Keratinocyte (primary cell): Measurements from ENCODE around the gene RGL4. TPM values are rescaled to one million over a fixed set of nuclear protein-coding genes. Genes with fewer than 3 reads are reported as not detected.

Experiments used
- DNase-seq: peaks from one replicate; pipeline ENCODE4 v3.0.0-alpha.2; 2011; ENCODE audit warnings: low read depth, missing footprints, low spot score
- FAIRE-seq: peaks from 2 replicates; lab custom pipeline; 2011; peaks lifted over from hg19 to GRCh38; lab: Jason Lieb, UNC
- H2AFZ ChIP-seq: 2 replicates; pipeline ENCODE4 v1.6.0; 2012; ENCODE audit warnings: low read length, control low read depth, inconsistent platforms; ENCODE audit not compliant: control insufficient read depth
- H3K27ac ChIP-seq: 2 replicates; pipeline ENCODE4 v1.5.1; 2011; ENCODE audit warnings: low read length; ENCODE audit not compliant: control insufficient read depth, insufficient read depth
- H3K27me3 ChIP-seq: 3 replicates; pipeline ENCODE4 v1.6.0; 2011; ENCODE audit warnings: low read length; ENCODE audit not compliant: control insufficient read depth, insufficient read depth; ENCODE audit errors: extremely low read depth
- H3K36me3 ChIP-seq, 2 experiments: 2 replicates in 1 of 2; 3 replicates in 1 of 2; pipeline ENCODE4 v1.5.1; 2011; ENCODE audit warnings: low read length in 2 of 2, mild to moderate bottlenecking in 1 of 2; ENCODE audit not compliant: control insufficient read depth in 2 of 2, insufficient read depth in 2 of 2; ENCODE audit errors: extremely low read depth in 1 of 2
- H3K4me1 ChIP-seq: 3 replicates; pipeline ENCODE4 v1.5.1; 2011; ENCODE audit warnings: low read length; ENCODE audit not compliant: control insufficient read depth, insufficient read depth; ENCODE audit errors: extremely low read depth
- H3K4me2 ChIP-seq: 3 replicates; pipeline ENCODE4 v1.6.0; 2011; ENCODE audit warnings: low read depth, low read length; ENCODE audit not compliant: control insufficient read depth, insufficient read depth; ENCODE audit errors: extremely low read depth
- H3K4me3 ChIP-seq, 3 experiments: fragments of 200-600 bp in 1 of 3; sonication (generic) in 1 of 3; 2 replicates in 2 of 3; 3 replicates in 1 of 3; pipeline ENCODE4 v1.5.1; 2011 to 2016; ENCODE audit warnings: low read length in 3 of 3, mild to moderate bottlenecking in 3 of 3, control low read depth in 2 of 3, inconsistent platforms in 1 of 3, low read depth in 1 of 3, mixed read lengths in 1 of 3, mixed run types in 1 of 3, moderate library complexity in 1 of 3; ENCODE audit not compliant: control insufficient read depth in 2 of 3, insufficient read depth in 2 of 3; ENCODE audit errors: extremely low read depth in 1 of 3
- H3K79me2 ChIP-seq: 2 replicates; pipeline ENCODE4 v1.6.0; 2012; ENCODE audit warnings: low read length; ENCODE audit not compliant: control insufficient read depth, insufficient read depth
- H3K9ac ChIP-seq: 3 replicates; pipeline ENCODE4 v1.6.0; 2011; ENCODE audit warnings: low read length; ENCODE audit not compliant: control insufficient read depth, insufficient read depth; ENCODE audit errors: extremely low read depth
- H3K9me1 ChIP-seq: 3 replicates; pipeline ENCODE4 v1.6.0; 2011; ENCODE audit warnings: low read length; ENCODE audit not compliant: control insufficient read depth, insufficient read depth; ENCODE audit errors: extremely low read depth
- H3K9me3 ChIP-seq: 2 replicates; pipeline ENCODE4 v1.5.1; 2012; ENCODE audit warnings: low read depth, low read length; ENCODE audit not compliant: control insufficient read depth
- H4K20me1 ChIP-seq: 3 replicates; pipeline ENCODE4 v1.6.0; 2011; ENCODE audit warnings: low read length; ENCODE audit not compliant: control insufficient read depth, insufficient read depth; ENCODE audit errors: extremely low read depth
- CTCF ChIP-seq, 3 experiments: IDR thresholded peaks in 1 of 3; conservative IDR thresholded peaks in 1 of 3; optimal IDR thresholded peaks in 1 of 3; 2 replicates in 2 of 3; 3 replicates in 1 of 3; pipeline versions ENCODE3 to v1.5.1; 2011; ENCODE audit warnings: low read length in 3 of 3, mild to moderate bottlenecking in 3 of 3, moderate library complexity in 2 of 3, control low read depth in 1 of 3, inconsistent platforms in 1 of 3; ENCODE audit not compliant: insufficient read depth in 2 of 3; ENCODE audit errors: extremely low read depth in 1 of 3
- EZH2 ChIP-seq: IDR thresholded peaks from one replicate; pipeline ENCODE4 v1.6.1; 2012; ENCODE audit warnings: inconsistent platforms, mild to moderate bottlenecking, low read length, moderate library complexity
- dilution Hi-C: fragments of 300-500 bp; cut with MboI; formaldehyde crosslinking; loops from one replicate; pipeline ENCODE4 v1.7.0; 2020; ENCODE audit warnings: low sequenced_read_pairs; ENCODE audit not compliant: extremely low pct_ligation_motif_present
- polyA plus RNA-seq, 5 experiments: library from polyadenylated mRNA; depleted of rRNA in 3 of 5; stranded (reverse) in 3 of 5; stranded (forward) in 1 of 5; unstranded in 1 of 5; fragments of >200 nt; gene quantifications; 1 replicate in 1 of 5; 2 replicates in 3 of 5; 3 replicates in 1 of 5; pipeline versions ENCODE4 v1.2.1 to v1.2.3, GENCODE V29; 2011 to 2012; ENCODE audit warnings: missing spikeins in 2 of 5, low read depth in 1 of 5, low replicate concordance in 1 of 5

RGL4 gene
- polyA plus RNA-seq, 1 donor (not counting 4 experiments of a cell fraction or from before 2014, with no cell fraction given), result not detected

- Histone ChIP-seq H3K36me3 (peaks cover 18 to 19% of the 10 kb centered on the region in 2 experiments), H4K20me1 (no peaks in the 10 kb centered on the region), H3K4me1 (no peaks in the 10 kb centered on the region), H3K79me2 (peaks cover under 1% of the 10 kb centered on the region), H2AFZ (no peak overlapping the region), H3K4me2 (no peak overlapping the region), H3K9me3 (no peaks in the 10 kb centered on the region), H3K27me3 (no peaks in the 10 kb centered on the region), H3K9me1 (no peaks in the 10 kb centered on the region), H3K4me3 (no peak overlapping the region), H3K27ac (no peak overlapping the region), H3K9ac (no peak overlapping the region)
- dilution Hi-C loops, result no loop called here
- TF ChIP-seq CTCF (optimal IDR thresholded peaks at IDR 0.05 in 1 of 3, IDR thresholded peaks at IDR 0.05 in 1 of 3, conservative IDR thresholded peaks at IDR 0.05 in 1 of 3; ENCODE audit: extremely low read depth in 1 of 3, insufficient read depth in 2 of 3, low read length in 3 of 3) (no peak), EZH2 (no peak)
- no peak for FAIRE-seq
- DNase-seq, result no peak
These were observed 7.3 kb downstream of the RGL4 start for GRCh38 chr22:23698094-23698493.

DNA sequence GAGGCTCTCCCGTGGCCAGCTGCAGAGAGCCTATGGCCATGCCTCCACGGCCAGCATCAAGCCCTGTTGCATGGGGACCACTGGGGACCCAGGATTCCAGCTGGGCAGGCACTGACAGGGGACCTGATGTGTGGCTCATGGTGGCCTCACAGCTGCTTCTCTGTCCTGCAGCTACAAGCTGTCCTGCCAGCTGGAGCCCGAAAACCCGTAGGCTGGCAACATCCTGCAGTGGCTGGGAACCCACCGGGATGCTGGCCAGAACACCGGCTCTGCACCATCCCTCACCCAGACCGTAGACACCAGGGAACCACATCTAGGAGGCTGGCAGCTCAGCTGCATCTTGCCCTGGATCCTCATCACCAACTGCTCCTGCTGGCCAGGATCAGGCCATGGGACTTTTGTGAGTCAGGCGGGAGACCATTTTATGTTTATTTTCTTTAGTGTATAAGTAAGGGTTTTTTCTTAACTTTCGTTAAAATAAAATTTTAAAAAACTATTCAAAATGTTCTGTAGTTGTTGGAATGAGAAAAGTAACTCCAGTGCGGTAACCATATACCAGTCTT, 7.9 kb downstream of the RGL4 start:
- Histone ChIP-seq H3K79me2 (peaks cover 5% of the 10 kb centered on the region), H3K4me2 (no peak overlapping the region), H3K27ac (no peak overlapping the region), H3K9me3 (no peaks in the 10 kb centered on the region), H3K36me3 (peaks cover 16 to 18% of the 10 kb centered on the region in 2 experiments), H3K27me3 (no peaks in the 10 kb centered on the region), H3K4me1 (no peaks in the 10 kb centered on the region), H3K9me1 (no peaks in the 10 kb centered on the region), H2AFZ (no peak overlapping the region), H3K4me3 (no peak overlapping the region), H3K9ac (no peak overlapping the region), H4K20me1 (no peaks in the 10 kb centered on the region)
- dilution Hi-C loops, result no loop called here
- TF ChIP-seq CTCF (optimal IDR thresholded peaks at IDR 0.05 in 1 of 3, IDR thresholded peaks at IDR 0.05 in 1 of 3, conservative IDR thresholded peaks at IDR 0.05 in 1 of 3; ENCODE audit: extremely low read depth in 1 of 3, insufficient read depth in 2 of 3, low read length in 3 of 3) (no peak), EZH2 (no peak)
- no peak for FAIRE-seq
- DNase-seq, result no peak
